ENCODE data around the gene CENPV.
"Not testable (repeated sequence)": the region's sequence is repeated elsewhere in the genome, so short reads cannot be mapped to it uniquely, and the experiment has no call there.

The CENPV gene

GRCh38 chr17:16300554-16300953 is 52.7 kb downstream of the CENPV start:
- H3K4me3 ChIP-seq (ENCODE audit: low read depth, low read length): no peak overlapping the region

GRCh38 chr17:16298140-16298662 is 55.1 kb downstream of the CENPV start:
- DNase-seq (ENCODE audit: low read depth): no peak
- TF ChIP-seq CTCF (conservative IDR thresholded peaks at IDR 0.05; ENCODE audit: low read depth, low read length): no peak
- no peak overlapping the region for H3K4me3 ChIP-seq (ENCODE audit: low read depth, low read length)

More at GRCh38 chr17:16300554-16300953, 52.7 kb downstream of the CENPV start:
- DNase-seq (ENCODE audit: low read depth): no peak
- no peak for TF ChIP-seq CTCF (conservative IDR thresholded peaks at IDR 0.05; ENCODE audit: low read depth, low read length)

DNA sequence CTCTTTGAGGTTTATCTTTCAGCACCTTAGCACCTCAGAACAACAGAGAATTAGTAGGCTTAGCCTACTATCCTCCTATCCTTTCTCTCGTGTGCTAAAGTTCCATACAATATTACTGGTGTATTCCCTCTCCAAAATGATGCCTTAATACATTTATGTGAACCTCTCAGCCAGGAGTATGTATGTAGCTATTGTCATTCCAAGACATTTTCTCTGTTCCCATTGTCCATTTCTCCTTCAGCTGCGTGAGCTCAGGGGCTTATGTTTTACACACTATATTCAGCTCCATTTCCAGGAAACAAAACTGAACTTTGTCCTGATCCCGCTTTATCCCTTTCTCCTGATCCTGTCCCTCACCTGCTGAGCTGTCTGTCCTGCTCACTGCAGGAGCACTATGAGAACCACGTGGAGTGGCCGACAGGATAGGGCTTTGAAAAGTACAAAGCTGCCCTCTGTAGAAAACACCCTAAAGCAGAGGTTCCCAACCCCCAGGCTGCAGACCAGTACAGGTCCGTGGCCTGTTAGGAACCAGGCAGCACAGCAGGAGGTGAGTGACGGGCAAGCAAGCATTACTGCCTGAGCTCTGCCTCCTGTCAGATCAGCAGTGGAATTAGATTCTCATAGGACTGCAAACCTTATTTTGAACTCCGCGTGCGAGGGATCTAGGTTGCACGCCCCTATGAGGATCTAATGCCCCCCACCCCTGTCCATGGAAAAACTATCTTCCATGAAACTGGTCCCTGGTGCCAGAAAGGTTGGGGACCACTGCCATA is 55.7 kb downstream of the CENPV start:
- H3K4me3 ChIP-seq (ENCODE audit: low read depth, low read length): no peak overlapping the region
- no peak for DNase-seq (ENCODE audit: low read depth)
- no peak for TF ChIP-seq CTCF (conservative IDR thresholded peaks at IDR 0.05; ENCODE audit: low read depth, low read length)

DNA sequence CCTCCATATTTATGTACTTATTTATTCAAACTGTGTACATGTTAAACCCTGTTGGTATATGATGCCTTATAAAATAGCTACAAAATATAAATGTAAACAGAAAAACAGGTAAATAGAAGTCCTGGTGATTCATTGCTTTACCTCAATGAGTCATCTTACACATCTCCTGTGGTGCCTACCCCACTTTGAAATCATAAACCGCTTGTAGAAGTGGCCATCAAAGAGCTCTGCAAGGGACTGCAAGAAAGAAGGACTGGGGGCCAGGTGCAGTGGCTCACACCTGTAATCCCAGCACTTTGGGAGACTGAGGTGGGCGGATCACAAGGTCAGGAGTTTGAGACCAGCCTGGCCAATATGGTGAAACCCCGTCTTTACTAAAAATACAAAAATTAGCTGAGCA is 57.2 kb downstream of the CENPV start:
- not testable (repeated sequence) for DNase-seq (ENCODE audit: low read depth)

GRCh38 chr17:16294560-16294959 is 58.7 kb downstream of the CENPV start:
- no peak for TF ChIP-seq CTCF (conservative IDR thresholded peaks at IDR 0.05; ENCODE audit: low read depth, low read length)
- DNase-seq (ENCODE audit: low read depth): no peak

More for the DNA sequence above, 57.2 kb downstream of the CENPV start:
- not testable (repeated sequence) for H3K4me3 ChIP-seq (ENCODE audit: low read depth, low read length)

DNA sequence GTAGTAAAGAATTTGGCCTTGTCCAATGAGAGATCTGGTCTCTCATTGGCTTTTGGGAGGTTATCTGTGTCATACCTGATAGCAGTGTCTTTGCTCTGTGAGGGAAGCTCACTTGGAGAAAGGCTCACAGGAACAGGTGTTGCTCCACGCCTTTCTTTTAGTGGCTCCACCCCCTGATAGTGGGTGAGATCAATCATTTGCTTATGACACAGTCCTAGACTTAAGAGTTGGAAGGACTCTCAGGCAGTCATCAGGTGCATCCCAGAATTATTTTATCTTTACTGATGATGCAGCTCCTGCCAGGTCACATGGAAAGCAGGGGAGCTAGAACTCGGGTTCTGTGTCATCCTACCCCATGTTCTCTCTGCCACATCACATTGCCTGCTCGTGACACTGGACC is 59.3 kb downstream of the CENPV start:
- TF ChIP-seq CTCF (conservative IDR thresholded peaks at IDR 0.05; ENCODE audit: low read depth, low read length): no peak
- H3K4me3 ChIP-seq (ENCODE audit: low read depth, low read length): no peak overlapping the region
- DNase-seq (ENCODE audit: low read depth): no peak

More at GRCh38 chr17:16294560-16294959, 58.7 kb downstream of the CENPV start:
- H3K4me3 ChIP-seq (ENCODE audit: low read depth, low read length): no peak overlapping the region
